Panc1 (cell line): ENCODE data around the gene VPS35L. TPM values are rescaled to one million over a fixed set of nuclear protein-coding genes. Genes with fewer than 3 reads are reported as not detected.
"Not testable (repeated sequence)": the region's sequence is repeated elsewhere in the genome, so short reads cannot be mapped to it uniquely, and the experiment has no call there.

Source experiments
- ATAC-seq: fragments of 200-7000 bp; cut with Tn5 transposase; 2 replicates; pipeline ENCODE4 v1.9.1; 2020; ENCODE audit warnings: mild to moderate bottlenecking, moderate library complexity
- BruUV-seq: library from RNA; stranded (reverse); fragments of 400-500 nt; replicated peaks from 2 replicates; lab custom pipeline; 2021; lab: Mats Ljungman, UMichigan
- CTCF ChIA-PET: fragments of 300-600 bp; sonication (Branson Sonifier 250); formaldehyde crosslinking; loops from one replicate; lab custom pipeline; 2022; ENCODE audit warnings: antibody characterized with exemption; lab: Charles Lee
- POLR2A ChIA-PET: fragments of 300-600 bp; sonication (Branson Sonifier 250); formaldehyde crosslinking; loops from one replicate; lab custom pipeline; 2022; ENCODE audit warnings: antibody characterized with exemption; lab: Charles Lee
- DNase-seq: peaks from one replicate; pipeline ENCODE4 v3.0.0-alpha.2; 2010; ENCODE audit warnings: low read depth, low spot score
- H3K27ac ChIP-seq: 2 replicates; pipeline ENCODE4 v1.5.1; 2011; ENCODE audit warnings: mild to moderate bottlenecking, low read length, inconsistent platforms
- H3K27me3 ChIP-seq: fragments of 200-500 bp; sonication (Bioruptor generic); 2 replicates; pipeline ENCODE4 v1.6.0; 2014; ENCODE audit warnings: low read length, inconsistent platforms; ENCODE audit not compliant: control insufficient read depth, insufficient read depth
- H3K36me3 ChIP-seq: fragments of 200-500 bp; sonication (Bioruptor generic); 2 replicates; pipeline ENCODE4 v1.5.1; 2014; ENCODE audit warnings: inconsistent platforms, mild to moderate bottlenecking, low read length, moderate library complexity; ENCODE audit not compliant: control insufficient read depth, insufficient read depth
- H3K4me1 ChIP-seq: 2 replicates; pipeline ENCODE4 v1.5.1; 2011; ENCODE audit warnings: inconsistent platforms, mild to moderate bottlenecking, low read length, moderate library complexity; ENCODE audit not compliant: control insufficient read depth, insufficient read depth
- H3K4me3 ChIP-seq, 2 experiments: 2 replicates each; pipeline ENCODE4 v1.5.1; 2011 to 2012; ENCODE audit warnings: low read depth in 2 of 2, low read length in 2 of 2, mild to moderate bottlenecking in 2 of 2, inconsistent platforms in 1 of 2, moderate library complexity in 1 of 2
- H3K9me3 ChIP-seq: fragments of 200-500 bp; sonication (Bioruptor generic); 2 replicates; pipeline ENCODE4 v1.5.1; 2014; ENCODE audit warnings: low read depth, mild to moderate bottlenecking, inconsistent platforms, low read length, moderate library complexity; ENCODE audit not compliant: control insufficient read depth, insufficient read depth
- CTCF ChIP-seq: fragments of 450-650 bp; IDR thresholded peaks from 2 replicates; pipeline ENCODE4 v1.5.1; 2017; ENCODE audit warnings: mild to moderate bottlenecking
- POLR2AphosphoS5 ChIP-seq: IDR thresholded peaks from 2 replicates; pipeline ENCODE4 v1.6.1; 2012; ENCODE audit warnings: mild to moderate bottlenecking, low read depth, low read length, moderate library complexity
- REST ChIP-seq, 2 experiments: IDR thresholded peaks; 2 replicates each; pipeline ENCODE4 v1.6.1; 2011 to 2012; ENCODE audit warnings: low read depth in 2 of 2, control low read depth in 1 of 2, low read length in 1 of 2, mild to moderate bottlenecking in 1 of 2, moderate library complexity in 1 of 2; ENCODE audit not compliant: insufficient read depth in 1 of 2
- SIN3A ChIP-seq: IDR thresholded peaks from 2 replicates; pipeline ENCODE4 v1.6.1; 2012; ENCODE audit warnings: low read depth, mild to moderate bottlenecking, low read length, moderate library complexity, borderline replicate concordance; ENCODE audit not compliant: insufficient read depth
- TCF7L2 ChIP-seq: IDR thresholded peaks from 2 replicates; pipeline ENCODE4 v1.6.1; 2011; ENCODE audit warnings: mild to moderate bottlenecking, low read depth, low read length, inconsistent platforms
- in situ Hi-C: cut with HindIII; loops from 2 replicates; pipeline ENCODE4 v1.10.0; 2016; ENCODE audit warnings: low sequenced_read_pairs, low pct_unique_long_range_greater_than_20kb
- intact Hi-C: fragments of 100-400 bp; cut with micrococcal nuclease; formaldehyde crosslinking; loops from one replicate; pipeline ENCODE4 v1.10.0; 2022; ENCODE audit not compliant: unreplicated experiment
- total RNA-seq: library from RNA; stranded (reverse); gene quantifications from one replicate; pipeline ENCODE4 v1.2.1, GENCODE V29; 2021; ENCODE audit not compliant: unreplicated experiment

VPS35L gene
- total RNA-seq, 1 experiment from 2014 or later = 124 TPM

- Histone ChIP-seq H3K27me3 (no peaks in the 10 kb centered on the region), H3K9me3 (no peaks in the 10 kb centered on the region), H3K4me3 (no peak overlapping the region), H3K4me1 (no peaks in the 10 kb centered on the region), H3K27ac (no peak overlapping the region), H3K36me3 (peaks cover 46% of the 10 kb centered on the region)
- intact Hi-C loops (no loop called here), in situ Hi-C loops (loop anchor here (25.0 kb wide), 1 partner anchor 128 kb away; the partner anchor contains the start of gene TMC5)
- CTCF ChIA-PET = interaction anchor here (0.6 kb wide), 1 partner anchor 10 kb away, joined by 4 read pairs; no protein-coding TSS in a partner anchor
- BruUV-seq = no TSS peak
- no peak for DNase-seq
- no peak for ATAC-seq
- POLR2A ChIA-PET = no interaction called here
- TF ChIP-seq POLR2AphosphoS5 = no peak
- TF ChIP-seq REST (IDR thresholded peaks at IDR 0.05; ENCODE audit: insufficient read depth in 1 of 2, low read depth in 2 of 2, low read length in 1 of 2) = no peak
Observed at GRCh38 chr16:19540241-19540970, 15.1 kb upstream of the VPS35L start.

GRCh38 chr16:19542138-19542821 is 13.2 kb upstream of the VPS35L start:
- intact Hi-C loops = no loop called here
- ChIA-PET POLR2A (no interaction called here), CTCF (no interaction called here)
- no TSS peak for BruUV-seq
- in situ Hi-C loops = loop anchor here (25.0 kb wide), 1 partner anchor 130 kb away; the partner anchor contains the start of gene TMC5
- no peaks in the 10 kb centered on the region for H3K4me1 ChIP-seq
- no peak overlapping the region for H3K27ac ChIP-seq
- H3K9me3 ChIP-seq = no peaks in the 10 kb centered on the region
- TF ChIP-seq POLR2AphosphoS5 (no peak), TCF7L2 (no peak), REST (IDR thresholded peaks at IDR 0.05; ENCODE audit: insufficient read depth in 1 of 2, low read depth in 2 of 2, low read length in 1 of 2) (no peak), SIN3A (no peak), CTCF (no peak)
- H3K4me3 ChIP-seq = no peak overlapping the region
- H3K27me3 ChIP-seq = no peaks in the 10 kb centered on the region
- no peak for DNase-seq
- no peak for ATAC-seq
- peaks cover 39% of the 10 kb centered on the region for H3K36me3 ChIP-seq

GRCh38 chr16:19543278-19543996 is 12.1 kb upstream of the VPS35L start:
- CTCF ChIA-PET, H3K9me3 ChIP-seq, H3K27ac ChIP-seq, H3K27me3 ChIP-seq, H3K4me1 ChIP-seq, intact Hi-C loops, BruUV-seq, DNase-seq, POLR2A ChIA-PET, H3K4me3 ChIP-seq, ATAC-seq: not testable (repeated sequence)
- peaks cover 48% of the 10 kb centered on the region for H3K36me3 ChIP-seq
- in situ Hi-C loops = loop anchor here (25.0 kb wide), 1 partner anchor 131 kb away; the partner anchor contains the start of gene TMC5
